PC-3 (cell line): ENCODE results near the gene GRIN2D.

Source experiments
- EZH2 ChIP-seq: fragments of 300-600 bp; sonication (generic); IDR thresholded peaks from one replicate; pipeline ENCODE4 v1.6.1; 2017; ENCODE audit warnings: antibody characterized with exemption, mild to moderate bottlenecking, low read length; ENCODE audit not compliant: unreplicated experiment
- EZH2phosphoT487 ChIP-seq: fragments of 300-600 bp; sonication (generic); IDR thresholded peaks from 2 replicates; pipeline ENCODE4 v1.6.1; 2018; ENCODE audit warnings: mild to moderate bottlenecking, antibody characterized with exemption, low read length, borderline replicate concordance
- TF ChIP-seq, protein P1 (sequence below): fragments of 300-600 bp; sonication (generic); conservative IDR thresholded peaks from 2 replicates; pipeline ENCODE4 v1.5.1; 2017; ENCODE audit warnings: antibody characterized with exemption, low read depth, mild to moderate bottlenecking, low read length

DNA sequence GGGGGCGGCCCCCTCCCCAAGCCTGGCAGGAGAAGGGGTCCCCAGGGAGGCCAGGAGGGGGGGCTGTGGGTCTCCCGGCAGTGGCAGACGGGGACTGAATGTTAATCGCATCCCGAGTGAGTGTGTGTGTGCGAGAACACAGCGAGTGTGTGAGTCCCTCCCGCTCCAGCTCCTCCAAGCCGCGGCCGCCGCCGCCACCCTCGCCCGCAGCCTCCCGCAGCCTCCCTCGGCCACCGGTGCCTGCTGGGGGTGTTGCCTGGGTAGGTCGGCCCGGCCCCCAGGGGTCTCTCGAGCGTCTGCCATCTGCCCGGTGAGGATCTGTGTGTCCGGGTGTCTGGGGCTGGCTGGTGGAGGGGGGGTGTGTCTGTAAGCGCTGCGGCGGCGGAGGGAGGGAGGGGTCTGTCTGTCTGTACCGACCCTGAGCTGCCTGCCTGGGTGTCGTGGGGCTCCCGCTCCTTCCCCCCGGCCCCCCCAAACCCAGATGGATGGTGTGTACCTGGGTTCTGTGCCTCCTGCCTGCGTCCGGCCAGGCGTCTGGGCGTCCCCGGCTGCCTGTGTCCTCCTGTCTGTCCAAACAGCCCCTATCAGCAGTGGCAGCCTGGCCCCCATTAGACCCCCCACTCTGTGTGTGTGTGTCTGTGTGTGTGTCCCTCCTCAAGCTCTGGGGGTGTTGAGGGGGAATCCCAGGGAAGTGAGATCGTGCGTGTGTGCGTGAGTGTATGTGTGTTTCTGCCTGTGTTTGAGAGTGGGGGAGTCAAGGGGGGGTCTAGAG lies at the start of gene GRIN2D:
- TF ChIP-seq, protein P1, sequence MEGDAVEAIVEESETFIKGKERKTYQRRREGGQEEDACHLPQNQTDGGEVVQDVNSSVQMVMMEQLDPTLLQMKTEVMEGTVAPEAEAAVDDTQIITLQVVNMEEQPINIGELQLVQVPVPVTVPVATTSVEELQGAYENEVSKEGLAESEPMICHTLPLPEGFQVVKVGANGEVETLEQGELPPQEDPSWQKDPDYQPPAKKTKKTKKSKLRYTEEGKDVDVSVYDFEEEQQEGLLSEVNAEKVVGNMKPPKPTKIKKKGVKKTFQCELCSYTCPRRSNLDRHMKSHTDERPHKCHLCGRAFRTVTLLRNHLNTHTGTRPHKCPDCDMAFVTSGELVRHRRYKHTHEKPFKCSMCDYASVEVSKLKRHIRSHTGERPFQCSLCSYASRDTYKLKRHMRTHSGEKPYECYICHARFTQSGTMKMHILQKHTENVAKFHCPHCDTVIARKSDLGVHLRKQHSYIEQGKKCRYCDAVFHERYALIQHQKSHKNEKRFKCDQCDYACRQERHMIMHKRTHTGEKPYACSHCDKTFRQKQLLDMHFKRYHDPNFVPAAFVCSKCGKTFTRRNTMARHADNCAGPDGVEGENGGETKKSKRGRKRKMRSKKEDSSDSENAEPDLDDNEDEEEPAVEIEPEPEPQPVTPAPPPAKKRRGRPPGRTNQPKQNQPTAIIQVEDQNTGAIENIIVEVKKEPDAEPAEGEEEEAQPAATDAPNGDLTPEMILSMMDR, result no peak; the same call in 1 of the 2 replicates
- TF ChIP-seq EZH2phosphoT487, result no peak
- TF ChIP-seq EZH2, result no peak
